GM12878 (cell line): Measurements from ENCODE around the gene PRR7. TPM values are rescaled to one million over a fixed set of nuclear protein-coding genes. Genes with fewer than 3 reads are reported as not detected.
A peak's percentile ranks its signal among the peaks of the same experiment; 100 is the strongest.

Experiments used
- ATAC-seq: fragments of 200-7000 bp; cut with Tn5 transposase; 3 replicates; pipeline ENCODE4 v1.9.1; 2020; ENCODE audit warnings: mild to moderate bottlenecking, moderate library complexity
- BruUV-seq: library from RNA; stranded (reverse); fragments of 400-500 nt; replicated peaks from 2 replicates; lab custom pipeline; 2021; lab: Mats Ljungman, UMichigan
- CTCF ChIA-PET: fragments of 300-600 bp; sonication (Branson Sonifier 250); formaldehyde crosslinking; extraction: SDS; loops from one replicate; lab custom pipeline; 2021; ENCODE audit warnings: inconsistent platforms; lab: Yijun Ruan, JAX
- POLR2A ChIA-PET: fragments of 350-600 bp; formaldehyde crosslinking; extraction: SDS; loops from one replicate; lab custom pipeline; 2021; ENCODE audit warnings: inconsistent platforms; lab: Charles Lee
- RAD21 ChIA-PET: fragments of 300-600 bp; sonication (Branson Sonifier 250); formaldehyde crosslinking; loops from one replicate; lab custom pipeline; 2023; ENCODE audit warnings: antibody characterized with exemption; ENCODE audit not compliant: unreplicated experiment; lab: Charles Lee
- SMC1A ChIA-PET: fragments of 300-600 bp; sonication (Branson Sonifier 250); formaldehyde crosslinking; loops from one replicate; lab custom pipeline; 2023; ENCODE audit not compliant: unreplicated experiment, uncharacterized antibody; lab: Charles Lee
- DNase-seq: peaks from one replicate; pipeline ENCODE4 v3.0.0-alpha.2; 2011; ENCODE audit warnings: low read depth, low spot score
- FAIRE-seq: peaks from 3 replicates; lab custom pipeline; 2011; peaks lifted over from hg19 to GRCh38; lab: Jason Lieb, UNC
- H2AFZ ChIP-seq: 2 replicates; pipeline ENCODE4 v1.6.0; 2011; ENCODE audit warnings: low read depth, low read length, control low read depth; ENCODE audit not compliant: control insufficient read depth
- H3K27ac ChIP-seq: 2 replicates; pipeline ENCODE4 v1.5.1; 2011; ENCODE audit warnings: control low read depth; ENCODE audit not compliant: control insufficient read depth, insufficient read depth
- H3K27me3 ChIP-seq, 2 experiments: replicated peaks in 1 of 2; 2 replicates each; pipeline versions ENCODE4 v1.6.0 to v1.6.1; 2011; ENCODE audit warnings: low read length in 1 of 2; ENCODE audit not compliant: control insufficient read depth in 2 of 2, insufficient read depth in 2 of 2
- H3K36me3 ChIP-seq, 2 experiments: 2 replicates each; pipeline ENCODE4 v1.5.1; 2011; ENCODE audit warnings: low read length in 1 of 2; ENCODE audit not compliant: control insufficient read depth in 2 of 2, insufficient read depth in 2 of 2
- H3K4me1 ChIP-seq: 2 replicates; pipeline ENCODE4 v1.6.1; 2011; ENCODE audit warnings: mild to moderate bottlenecking, low read length, moderate library complexity, mixed read lengths; ENCODE audit not compliant: control insufficient read depth, insufficient read depth
- H3K4me2 ChIP-seq: 2 replicates; pipeline ENCODE4 v1.6.0; 2011; ENCODE audit warnings: control low read depth; ENCODE audit not compliant: control insufficient read depth, insufficient read depth
- H3K4me3 ChIP-seq: fragments of 200-600 bp; sonication (generic); 2 replicates; pipeline ENCODE4 v1.5.1; 2016
- H3K79me2 ChIP-seq: 2 replicates; pipeline ENCODE4 v1.6.0; 2011; ENCODE audit warnings: low read length; ENCODE audit not compliant: control insufficient read depth, insufficient read depth
- H3K9ac ChIP-seq: 2 replicates; pipeline ENCODE4 v1.8.0; 2011; ENCODE audit warnings: low read length, control low read depth, mixed read lengths; ENCODE audit not compliant: control insufficient read depth, insufficient read depth
- H3K9me3 ChIP-seq: replicated peaks from 3 replicates; pipeline ENCODE4 v1.5.1; 2011; ENCODE audit warnings: mild to moderate bottlenecking, low read length; ENCODE audit not compliant: control insufficient read depth, insufficient read depth
- H4K20me1 ChIP-seq: 2 replicates; pipeline ENCODE4 v1.6.0; 2011; ENCODE audit not compliant: control insufficient read depth, insufficient read depth
- BACH1 ChIP-seq: fragments of 450-650 bp; IDR thresholded peaks from 2 replicates; pipeline ENCODE4 v1.6.1; 2017; ENCODE audit warnings: mild to moderate bottlenecking, borderline replicate concordance
- BCL3 ChIP-seq: IDR thresholded peaks from 2 replicates; pipeline ENCODE4 v1.6.1; 2011; ENCODE audit warnings: borderline replicate concordance, low read depth, mild to moderate bottlenecking, moderate library complexity, low read length; ENCODE audit not compliant: insufficient read depth, poor library complexity, severe bottlenecking
- BRCA1 ChIP-seq: IDR thresholded peaks from 2 replicates; pipeline ENCODE4 v1.6.1; 2011; ENCODE audit warnings: low read depth, low read length, improper control_type of control experiment
- CTCF ChIP-seq, 3 experiments: IDR thresholded peaks in 2 of 3; conservative IDR thresholded peaks in 1 of 3; 2 replicates each; pipeline ENCODE4 v1.5.1; 2011; ENCODE audit warnings: low read depth in 3 of 3, low read length in 3 of 3, mild to moderate bottlenecking in 3 of 3, control low read depth in 2 of 3, moderate library complexity in 2 of 3, inconsistent platforms in 1 of 3, mixed read lengths in 1 of 3; ENCODE audit not compliant: control insufficient read depth in 2 of 3, insufficient read depth in 1 of 3; ENCODE audit errors: extremely low read depth in 1 of 3
- EGR1 ChIP-seq, 2 experiments: IDR thresholded peaks; 1 replicate in 1 of 2; 2 replicates in 1 of 2; pipeline ENCODE4 v1.6.1; 2011 to 2012; ENCODE audit warnings: low read depth in 2 of 2, low read length in 2 of 2, borderline replicate concordance in 1 of 2, mild to moderate bottlenecking in 1 of 2, moderate library complexity in 1 of 2
- MXI1 ChIP-seq: fragments of 150-350 bp; IDR thresholded peaks from 2 replicates; pipeline ENCODE4 v1.6.1; 2011; ENCODE audit warnings: low read depth, mild to moderate bottlenecking, inconsistent platforms, low read length, improper control_type of control experiment
- NBN ChIP-seq: fragments of 450-650 bp; IDR thresholded peaks from 2 replicates; pipeline ENCODE4 v1.6.1; 2016
- NKRF ChIP-seq: fragments of 450-650 bp; conservative IDR thresholded peaks from 2 replicates; pipeline ENCODE4 v1.6.1; 2017; ENCODE audit warnings: mild to moderate bottlenecking, moderate library complexity
- PBX3 ChIP-seq: IDR thresholded peaks from 2 replicates; pipeline ENCODE4 v1.6.1; 2011; ENCODE audit warnings: mild to moderate bottlenecking, low read depth, low read length, moderate library complexity; ENCODE audit not compliant: insufficient replicate concordance
- SMARCA5 ChIP-seq: fragments of 450-650 bp; IDR thresholded peaks from 2 replicates; pipeline ENCODE4 v1.6.1; 2017; ENCODE audit warnings: mild to moderate bottlenecking
- SRF ChIP-seq, 2 experiments: IDR thresholded peaks; 2 replicates each; pipeline ENCODE4 v1.6.1; 2011; ENCODE audit warnings: low read depth in 2 of 2, low read length in 2 of 2, mild to moderate bottlenecking in 1 of 2, moderate library complexity in 1 of 2
- SUZ12 ChIP-seq: fragments of 200-600 bp; sonication (generic); IDR thresholded peaks from one replicate; pipeline ENCODE4 v1.6.1; 2018; ENCODE audit warnings: antibody characterized with exemption, mild to moderate bottlenecking; ENCODE audit not compliant: unreplicated experiment
- WGBS: methylation state at CpG from one replicate; pipeline ENCODE4 v1.1.6; 2016; ENCODE audit warnings: low lambda C conversion rate; ENCODE audit not compliant: insufficient replicate concordance, insufficient coverage; ENCODE audit errors: missing lambda C conversion rate; 5-methylcytosine and 5-hydroxymethylcytosine counted together
- in situ Hi-C: fragments of 300-500 bp; cut with MboI; formaldehyde crosslinking; loops from 9 replicates; pipeline ENCODE4 v1.14.3; 2018; ENCODE audit warnings: mixed read lengths
- intact Hi-C: fragments of 100-400 bp; cut with micrococcal nuclease; formaldehyde crosslinking; loops from one replicate; pipeline ENCODE4 v1.14.2; 2022; ENCODE audit not compliant: unreplicated experiment
- polyA plus RNA-seq, 11 experiments: library from polyadenylated mRNA; depleted of rRNA in 4 of 11; unstranded in 6 of 11; stranded (reverse) in 5 of 11; fragments of >200 nt; fragmentation: Nextera tagmentation in 4 of 11; fragmentation: Illumina TruSeq in 1 of 11; extraction: Ambion mirVana in 4 of 11; extraction: Trizol in 1 of 11; gene quantifications; 1 replicate in 1 of 11; 2 replicates in 10 of 11; pipeline versions ENCODE4 v1.2.1 to v1.2.3, GENCODE V29; 2011 to 2016; ENCODE audit warnings: inconsistent platforms in 2 of 11, missing spikeins in 2 of 11, low read depth in 1 of 11
- total RNA-seq, 4 experiments: library from RNA; depleted of rRNA in 3 of 4; stranded (reverse); fragments of >200 nt in 3 of 4; fragmentation: Illumina TruSeq in 1 of 4; extraction: Trizol in 1 of 4; gene quantifications; 2 replicates each; pipeline versions ENCODE4 v1.2.1 to v1.2.3, GENCODE V29; 2013 to 2021

PRR7 gene
- total and polyA plus RNA-seq, 10 of the 15 experiments (the other 5 are each of a cell fraction or from before 2014, with no cell fraction given), result 0.09 to 18.8 (median 4.6) TPM; not detected in 2

GRCh38 chr5:177455661-177456590 is 9.3 kb downstream of the PRR7 start:
- ChIA-PET CTCF (interaction anchor here (0.7 to 16.4 kb wide), 34 partner anchors 10 to 795 kb away, joined by 3 to 391 read pairs (median 6); partner anchors contain the start of genes DBN1, DOK3, GRK6 and LMAN2), RAD21 (interaction anchor here (0.6 to 13.5 kb wide), 18 partner anchors 11 to 700 kb away, joined by 3 to 291 read pairs (median 8); partner anchors contain the start of genes DOK3, F12, GRK6 and PDLIM7), SMC1A (interaction anchor here (1.6 to 5.1 kb wide), 7 partner anchors 27 to 342 kb away, joined by 6 to 92 read pairs (median 11); partner anchors contain the start of genes GRK6 and PFN3), POLR2A (interaction anchor here (0.8 to 13.6 kb wide), 14 partner anchors 11 to 154 kb away, joined by 3 to 358 read pairs (median 6); partner anchors contain the start of genes GRK6 and PDLIM7)
- Histone ChIP-seq H3K4me2 (peak overlapping the region; percentile 98), H2AFZ (peak overlapping the region; percentile 77), H3K27me3 (no peaks in the 10 kb centered on the region), H3K27ac (peak overlapping the region; percentile 65), H3K79me2 (no peaks in the 10 kb centered on the region; the same call in 1 of the 2 replicates), H3K9me3 (no peaks in the 10 kb centered on the region), H4K20me1 (no peaks in the 10 kb centered on the region), H3K36me3 (no peaks in the 10 kb centered on the region), H3K4me3 (peak overlapping the region; percentile 82), H3K9ac (peak overlapping the region; percentile 61; the same call in 1 of the 2 replicates), H3K4me1 (peaks cover 11% of the 10 kb centered on the region)
- TSS peak; percentile 61 for BruUV-seq
- in situ Hi-C loops (no loop called here), intact Hi-C loops (loop anchor here (1.0 to 2.0 kb wide), 5 partner anchors 29 to 341 kb away; partner anchors contain the start of gene GRK6)
- FAIRE-seq (peak; percentile 90), DNase-seq (no peak), ATAC-seq (peak; percentile 53)
- 1% methylated on average over 63 of the region's 76 CpGs for WGBS
- TF ChIP-seq BRCA1 (no peak), EGR1 (IDR thresholded peaks at IDR 0.05; ENCODE audit: borderline replicate concordance in 1 of 2, low read depth in 2 of 2, low read length in 2 of 2) (peak in 1 of 2 experiments; percentile 98; a peak in 2 of 3 replicates), NBN (no peak; the same call in 1 of the 2 replicates), MXI1 (peak; percentile 2), BACH1 (peak; percentile 9; the same call in 1 of the 2 replicates), SMARCA5 (peak; percentile 26; the same call in 1 of the 2 replicates), NKRF (no peak), BCL3 (peak; percentile 9), SRF (IDR thresholded peaks at IDR 0.05; ENCODE audit: low read depth in 2 of 2, low read length in 2 of 2) (no peak), PBX3 (no peak), SUZ12 (no peak), CTCF (IDR thresholded peaks at IDR 0.05 in 2 of 3, conservative IDR thresholded peaks at IDR 0.05 in 1 of 3; ENCODE audit: control insufficient read depth in 2 of 3, extremely low read depth in 1 of 3, insufficient read depth in 1 of 3, low read depth in 3 of 3, low read length in 3 of 3) (peak; percentile 86 to 98 (median 98))
